PFSK-1 (cell line): ENCODE measurements around the gene ST6GALNAC3.

Experiments used
- FOXP2 ChIP-seq: optimal IDR thresholded peaks from 2 replicates; pipeline ENCODE3; 2011; ENCODE audit warnings: borderline replicate concordance, control low read depth, inconsistent platforms; ENCODE audit not compliant: insufficient read depth; ENCODE audit errors: extremely low read length, extremely low read depth
- POLR2AphosphoS5 ChIP-seq: IDR thresholded peaks from 2 replicates; pipeline ENCODE4 v1.6.1; 2012; ENCODE audit warnings: low read depth, mild to moderate bottlenecking, control low read depth, low read length, moderate library complexity
- SIN3A ChIP-seq: IDR thresholded peaks from 2 replicates; pipeline ENCODE4 v1.6.1; 2012; ENCODE audit warnings: mild to moderate bottlenecking, low read length, moderate library complexity, borderline replicate concordance; ENCODE audit not compliant: insufficient read depth
- TAF1 ChIP-seq: IDR thresholded peaks from 2 replicates; pipeline ENCODE4 v1.6.1; 2012; ENCODE audit warnings: low read length, control low read depth, borderline replicate concordance; ENCODE audit not compliant: insufficient read depth
- TF ChIP-seq, protein P1 (sequence below), 2 experiments: IDR thresholded peaks; 2 replicates each; pipeline versions ENCODE4 v1.6.1 to v1.8.0; 2011 to 2012; ENCODE audit warnings: low read depth in 2 of 2, low read length in 2 of 2, control low read depth in 1 of 2, inconsistent platforms in 1 of 2, mild to moderate bottlenecking in 1 of 2, moderate library complexity in 1 of 2; ENCODE audit not compliant: insufficient read depth in 1 of 2

DNA sequence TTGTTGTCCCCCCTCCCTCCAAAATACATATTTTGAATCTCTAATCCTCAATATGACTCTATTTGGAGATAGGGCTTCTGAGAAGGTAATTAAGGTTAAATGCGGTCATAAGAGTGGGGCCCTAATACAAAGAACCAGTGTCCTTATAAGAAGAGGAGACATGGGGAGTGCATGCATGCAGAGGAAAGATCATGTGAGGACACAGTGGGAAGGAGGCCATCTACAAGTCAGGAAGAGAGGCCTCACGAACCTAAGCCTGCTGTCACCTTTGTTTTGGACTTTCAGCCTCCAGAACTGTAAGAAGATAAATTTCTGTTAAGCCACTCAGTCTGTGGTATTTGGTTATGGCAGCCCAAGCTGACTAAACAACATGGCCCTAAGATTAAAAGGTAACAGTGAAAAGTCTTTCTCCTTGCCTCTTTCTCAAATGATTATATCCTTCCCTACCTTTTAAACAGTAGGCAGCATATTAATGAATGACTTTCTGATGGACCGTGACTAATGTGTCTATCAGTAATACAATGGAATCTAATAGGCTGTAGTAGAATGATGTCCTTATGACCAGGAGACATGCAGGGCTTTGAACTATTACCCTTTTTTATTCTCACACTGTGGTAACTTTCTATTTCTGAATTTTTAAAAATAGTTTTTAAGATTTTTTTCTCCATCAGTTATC lies 40.6 kb upstream of the ST6GALNAC3 start:
- TF ChIP-seq POLR2AphosphoS5 (no peak), SIN3A (no peak), FOXP2 (no peak), TAF1 (no peak)
- TF ChIP-seq, protein P1, sequence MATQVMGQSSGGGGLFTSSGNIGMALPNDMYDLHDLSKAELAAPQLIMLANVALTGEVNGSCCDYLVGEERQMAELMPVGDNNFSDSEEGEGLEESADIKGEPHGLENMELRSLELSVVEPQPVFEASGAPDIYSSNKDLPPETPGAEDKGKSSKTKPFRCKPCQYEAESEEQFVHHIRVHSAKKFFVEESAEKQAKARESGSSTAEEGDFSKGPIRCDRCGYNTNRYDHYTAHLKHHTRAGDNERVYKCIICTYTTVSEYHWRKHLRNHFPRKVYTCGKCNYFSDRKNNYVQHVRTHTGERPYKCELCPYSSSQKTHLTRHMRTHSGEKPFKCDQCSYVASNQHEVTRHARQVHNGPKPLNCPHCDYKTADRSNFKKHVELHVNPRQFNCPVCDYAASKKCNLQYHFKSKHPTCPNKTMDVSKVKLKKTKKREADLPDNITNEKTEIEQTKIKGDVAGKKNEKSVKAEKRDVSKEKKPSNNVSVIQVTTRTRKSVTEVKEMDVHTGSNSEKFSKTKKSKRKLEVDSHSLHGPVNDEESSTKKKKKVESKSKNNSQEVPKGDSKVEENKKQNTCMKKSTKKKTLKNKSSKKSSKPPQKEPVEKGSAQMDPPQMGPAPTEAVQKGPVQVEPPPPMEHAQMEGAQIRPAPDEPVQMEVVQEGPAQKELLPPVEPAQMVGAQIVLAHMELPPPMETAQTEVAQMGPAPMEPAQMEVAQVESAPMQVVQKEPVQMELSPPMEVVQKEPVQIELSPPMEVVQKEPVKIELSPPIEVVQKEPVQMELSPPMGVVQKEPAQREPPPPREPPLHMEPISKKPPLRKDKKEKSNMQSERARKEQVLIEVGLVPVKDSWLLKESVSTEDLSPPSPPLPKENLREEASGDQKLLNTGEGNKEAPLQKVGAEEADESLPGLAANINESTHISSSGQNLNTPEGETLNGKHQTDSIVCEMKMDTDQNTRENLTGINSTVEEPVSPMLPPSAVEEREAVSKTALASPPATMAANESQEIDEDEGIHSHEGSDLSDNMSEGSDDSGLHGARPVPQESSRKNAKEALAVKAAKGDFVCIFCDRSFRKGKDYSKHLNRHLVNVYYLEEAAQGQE (IDR thresholded peaks at IDR 0.05; ENCODE audit: insufficient read depth in 1 of 2, low read depth in 2 of 2, low read length in 2 of 2) = no peak
